ENCODE data around the gene HNF4A. TPM values are rescaled to one million over a fixed set of nuclear protein-coding genes. Genes with fewer than 3 reads are reported as not detected.

Gene HNF4A
- total and polyA plus RNA-seq, 2 donors (not counting 3 experiments of a cell fraction or from before 2014, with no cell fraction given): not detected

- no peaks in the 10 kb centered on the region for H3K9me3 ChIP-seq (replicated peaks; ENCODE audit: control insufficient read depth, insufficient read depth, low read length)
- H3K79me2 ChIP-seq (ENCODE audit: control insufficient read depth, insufficient read depth, low read length): no peaks in the 10 kb centered on the region
- no peak overlapping the region for H3K27ac ChIP-seq (ENCODE audit: insufficient read depth, low read depth, low read length)
- no peak for TF ChIP-seq GATA2 (IDR thresholded peaks at IDR 0.05; ENCODE audit: insufficient read depth, insufficient read length, low read depth, low read length)
- no peak for TF ChIP-seq JUN (IDR thresholded peaks at IDR 0.05; ENCODE audit: borderline replicate concordance, insufficient read depth, insufficient read length, low read depth)
- FAIRE-seq: no peak
- no TSS peak for BruUV-seq (replicated peaks)
- no peaks in the 10 kb centered on the region for H4K20me1 ChIP-seq (replicated peaks; ENCODE audit: control insufficient read depth, extremely low read depth, insufficient read depth, low read length)
- POLR2A ChIA-PET: no interaction called here
- DNase-seq (ENCODE audit: low read depth, low spot score): no peak
- dilution Hi-C loops (cut with MboI; ENCODE audit: extremely low pct_ligation_motif_present, low sequenced_read_pairs): no loop called here
- intact Hi-C loops (cut with micrococcal nuclease): no loop called here
- no peaks in the 10 kb centered on the region for H3K36me3 ChIP-seq (ENCODE audit: control insufficient read depth in 2 of 2, extremely low read depth in 1 of 2, insufficient read depth in 2 of 2, low read length in 2 of 2)
- no peak overlapping the region for H3K4me2 ChIP-seq (ENCODE audit: insufficient read depth, low read length)
- no peak overlapping the region for H3K9ac ChIP-seq (replicated peaks; ENCODE audit: extremely low read depth, insufficient read depth, low read length)
- H3K9me1 ChIP-seq (replicated peaks; ENCODE audit: control insufficient read depth, extremely low read depth, insufficient read depth, low read length): no peaks in the 10 kb centered on the region
- H3K4me1 ChIP-seq (ENCODE audit: control insufficient read depth, extremely low read depth, insufficient read depth, low read length): no peaks in the 10 kb centered on the region
- no peaks in the 10 kb centered on the region for H3K27me3 ChIP-seq (ENCODE audit: control insufficient read depth in 2 of 2, insufficient read depth in 2 of 2, low read length in 2 of 2)
- CTCF ChIA-PET: no interaction called here
- no peak overlapping the region for H3K4me3 ChIP-seq (replicated peaks in 1 of 3; ENCODE audit: insufficient read depth in 1 of 3, low read depth in 1 of 3, low read length in 3 of 3)
- H2AFZ ChIP-seq (ENCODE audit: low read depth, low read length): no peak overlapping the region
Observed at GRCh38 chr20:44410583-44411019, 55.1 kb downstream of the HNF4A start.

GRCh38 chr20:44411020-44411756 is 55.7 kb downstream of the HNF4A start:
- Histone ChIP-seq H3K9me3 (replicated peaks; ENCODE audit: control insufficient read depth, insufficient read depth, low read length) (no peaks in the 10 kb centered on the region), H3K27me3 (ENCODE audit: control insufficient read depth in 2 of 2, insufficient read depth in 2 of 2, low read length in 2 of 2) (no peaks in the 10 kb centered on the region), H3K36me3 (ENCODE audit: control insufficient read depth in 2 of 2, extremely low read depth in 1 of 2, insufficient read depth in 2 of 2, low read length in 2 of 2) (no peaks in the 10 kb centered on the region), H3K79me2 (ENCODE audit: control insufficient read depth, insufficient read depth, low read length) (no peaks in the 10 kb centered on the region), H3K4me2 (ENCODE audit: insufficient read depth, low read length) (no peak overlapping the region), H3K4me3 (replicated peaks in 1 of 3; ENCODE audit: insufficient read depth in 1 of 3, low read depth in 1 of 3, low read length in 3 of 3) (no peak overlapping the region), H3K4me1 (ENCODE audit: control insufficient read depth, extremely low read depth, insufficient read depth, low read length) (no peaks in the 10 kb centered on the region), H3K27ac (ENCODE audit: insufficient read depth, low read depth, low read length) (no peak overlapping the region), H3K9ac (replicated peaks; ENCODE audit: extremely low read depth, insufficient read depth, low read length) (no peak overlapping the region), H2AFZ (ENCODE audit: low read depth, low read length) (no peak overlapping the region), H4K20me1 (replicated peaks; ENCODE audit: control insufficient read depth, extremely low read depth, insufficient read depth, low read length) (no peaks in the 10 kb centered on the region), H3K9me1 (replicated peaks; ENCODE audit: control insufficient read depth, extremely low read depth, insufficient read depth, low read length) (no peaks in the 10 kb centered on the region)
- no peak for TF ChIP-seq JUN (IDR thresholded peaks at IDR 0.05; ENCODE audit: borderline replicate concordance, insufficient read depth, insufficient read length, low read depth)
- no TSS peak for BruUV-seq (replicated peaks)
- ChIA-PET POLR2A (interaction anchor here (0.6 kb wide), 1 partner anchor 1611 kb away, joined by 3 read pairs; no protein-coding TSS in a partner anchor), CTCF (no interaction called here)
- dilution Hi-C loops (cut with MboI; ENCODE audit: extremely low pct_ligation_motif_present, low sequenced_read_pairs) (no loop called here), intact Hi-C loops (cut with micrococcal nuclease) (no loop called here)
- DNase-seq (ENCODE audit: low read depth, low spot score) (no peak), FAIRE-seq (no peak)
